Ovary (tissue), 3 donors: ENCODE measurements around the gene IKBIP.

Experiments
- POLR2A ChIP-seq: fragments of 450-650 bp; IDR thresholded peaks from one replicate; pipeline ENCODE4 v1.6.1; 2017; ENCODE audit warnings: antibody characterized with exemption, mild to moderate bottlenecking, moderate library complexity
- TF ChIP-seq, protein P1 (sequence below), 3 donors: fragments of 450-650 bp in 2 of 3; fragments of 200-600 bp in 1 of 3; IDR thresholded peaks; one replicate each; pipeline versions ENCODE4 v1.5.1 to v1.8.0; 2016 to 2022; ENCODE audit warnings: antibody characterized with exemption in 3 of 3, mild to moderate bottlenecking in 1 of 3
- donor health status: DM: no; HTN: no; CAD: no.

DNA sequence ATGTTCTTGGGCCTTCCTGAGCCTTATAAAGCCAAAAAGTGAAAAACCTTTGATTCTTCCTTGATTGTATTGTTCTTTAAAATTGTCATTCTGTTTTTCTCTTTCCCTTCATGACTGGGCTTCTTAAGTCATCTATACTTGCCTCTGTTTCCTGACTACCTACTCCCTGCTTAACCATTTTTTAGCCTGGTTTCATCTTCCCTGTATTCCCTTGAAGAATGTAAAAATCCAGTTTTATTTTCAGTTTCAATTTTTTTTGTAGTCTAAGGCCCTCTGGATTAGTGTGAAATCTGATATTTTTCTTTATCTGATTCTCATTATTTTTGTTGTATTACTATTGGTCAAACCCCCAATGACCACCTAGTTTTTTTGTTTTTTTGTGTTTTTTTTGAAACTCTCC lies 46.8 kb upstream of the IKBIP start:
- TF ChIP-seq, protein P1, sequence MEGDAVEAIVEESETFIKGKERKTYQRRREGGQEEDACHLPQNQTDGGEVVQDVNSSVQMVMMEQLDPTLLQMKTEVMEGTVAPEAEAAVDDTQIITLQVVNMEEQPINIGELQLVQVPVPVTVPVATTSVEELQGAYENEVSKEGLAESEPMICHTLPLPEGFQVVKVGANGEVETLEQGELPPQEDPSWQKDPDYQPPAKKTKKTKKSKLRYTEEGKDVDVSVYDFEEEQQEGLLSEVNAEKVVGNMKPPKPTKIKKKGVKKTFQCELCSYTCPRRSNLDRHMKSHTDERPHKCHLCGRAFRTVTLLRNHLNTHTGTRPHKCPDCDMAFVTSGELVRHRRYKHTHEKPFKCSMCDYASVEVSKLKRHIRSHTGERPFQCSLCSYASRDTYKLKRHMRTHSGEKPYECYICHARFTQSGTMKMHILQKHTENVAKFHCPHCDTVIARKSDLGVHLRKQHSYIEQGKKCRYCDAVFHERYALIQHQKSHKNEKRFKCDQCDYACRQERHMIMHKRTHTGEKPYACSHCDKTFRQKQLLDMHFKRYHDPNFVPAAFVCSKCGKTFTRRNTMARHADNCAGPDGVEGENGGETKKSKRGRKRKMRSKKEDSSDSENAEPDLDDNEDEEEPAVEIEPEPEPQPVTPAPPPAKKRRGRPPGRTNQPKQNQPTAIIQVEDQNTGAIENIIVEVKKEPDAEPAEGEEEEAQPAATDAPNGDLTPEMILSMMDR (IDR thresholded peaks at IDR 0.05), result no peak
- no peak for TF ChIP-seq POLR2A
